OCI-LY3 (cell line): ENCODE measurements around the gene POU6F2.

ENCODE experiments used
- H2AFZ ChIP-seq: fragments of 200-600, 300-600 bp; shearing (Covaris generic); 2 replicates; pipeline ENCODE4 v1.6.0; 2014; ENCODE audit warnings: antibody characterized with exemption, low read depth, low read length
- H3K27ac ChIP-seq: fragments of 200-600, 300-600 bp; sonication (generic); 2 replicates; pipeline ENCODE4 v1.5.1; 2014; ENCODE audit warnings: mild to moderate bottlenecking, low read length, moderate library complexity, mixed read lengths
- H3K27me3 ChIP-seq: fragments of 200-600, 300-600 bp; sonication (generic); 2 replicates; pipeline ENCODE4 v1.6.1; 2014; ENCODE audit warnings: low read depth, low read length, mixed read lengths
- H3K36me3 ChIP-seq: fragments of 200-600, 300-600 bp; sonication (generic); replicated peaks from 2 replicates; pipeline ENCODE3; 2014; ENCODE audit warnings: low read depth, low read length, mixed read lengths
- H3K4me1 ChIP-seq: fragments of 300-600, 200-600 bp; sonication (generic); 2 replicates; pipeline ENCODE4 v1.6.1; 2014; ENCODE audit warnings: low read length, mixed read lengths
- H3K4me2 ChIP-seq: fragments of 200-600, 300-600 bp; sonication (generic); 2 replicates; pipeline ENCODE4 v1.6.1; 2014; ENCODE audit warnings: low read length, mixed read lengths
- H3K4me3 ChIP-seq: fragments of 300-600, 200-600 bp; sonication (generic); 2 replicates; pipeline ENCODE4 v1.5.1; 2014; ENCODE audit warnings: antibody characterized with exemption, mild to moderate bottlenecking, low read length, moderate library complexity
- H3K79me2 ChIP-seq: fragments of 300-600, 200-600 bp; shearing (Covaris generic); 2 replicates; pipeline ENCODE4 v1.6.1; 2014; ENCODE audit warnings: mild to moderate bottlenecking, low read length, mixed read lengths
- H3K9ac ChIP-seq: fragments of 300-600, 200-600 bp; shearing (Covaris generic); 2 replicates; pipeline ENCODE4 v1.6.0; 2014; ENCODE audit warnings: mild to moderate bottlenecking, low read length, moderate library complexity
- H3K9me3 ChIP-seq: fragments of 200-600, 300-600 bp; shearing (Covaris generic); 2 replicates; pipeline ENCODE4 v1.6.1; 2014; ENCODE audit warnings: low read length, mixed read lengths; ENCODE audit not compliant: insufficient read depth
- H4K20me1 ChIP-seq: fragments of 200-600, 300-600 bp; sonication (generic); 2 replicates; pipeline ENCODE4 v1.6.1; 2016; ENCODE audit warnings: low read length, mixed read lengths; ENCODE audit not compliant: insufficient read depth
- EZH2phosphoT487 ChIP-seq: fragments of 200-600 bp; shearing (Covaris generic); IDR thresholded peaks from 2 replicates; pipeline ENCODE4 v1.6.1; 2018; ENCODE audit warnings: antibody characterized with exemption, mixed run types, low read depth
- TF ChIP-seq, protein P1 (sequence below): fragments of 200-600, 300-600 bp; sonication (generic); IDR thresholded peaks from 2 replicates; pipeline ENCODE4 v1.5.1; 2014; ENCODE audit warnings: antibody characterized with exemption, low read length, low read depth

Gene POU6F2

DNA sequence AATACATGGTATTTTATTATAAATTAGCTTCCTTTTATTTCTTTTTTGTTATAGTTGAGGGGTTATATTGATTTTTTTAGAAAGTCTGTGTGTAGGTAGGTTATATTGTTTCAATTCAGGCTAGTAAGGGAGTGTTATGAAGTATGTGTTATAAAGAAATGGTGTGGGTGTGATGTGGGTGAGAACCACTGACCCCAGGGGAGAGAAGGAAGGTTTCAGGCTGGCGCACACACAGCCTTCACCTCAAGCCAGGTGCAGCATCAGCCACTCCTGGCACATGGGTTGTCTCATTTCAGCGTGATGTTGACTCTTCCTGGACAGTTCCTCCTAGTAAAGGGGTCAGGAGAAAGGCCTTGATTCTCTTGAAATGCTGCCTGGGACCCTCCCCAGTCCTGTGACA lies 291.3 kb downstream of the POU6F2 start:
- no peaks in the 10 kb centered on the region for H3K79me2 ChIP-seq
- no peaks in the 10 kb centered on the region for H3K36me3 ChIP-seq
- no peak overlapping the region for H3K9ac ChIP-seq
- no peaks in the 10 kb centered on the region for H4K20me1 ChIP-seq
- peaks cover 22% of the 10 kb centered on the region; the same call in 1 of the 2 replicates for H3K27me3 ChIP-seq
- no peak overlapping the region for H3K4me3 ChIP-seq
- TF ChIP-seq EZH2phosphoT487, result no peak
- TF ChIP-seq, protein P1, sequence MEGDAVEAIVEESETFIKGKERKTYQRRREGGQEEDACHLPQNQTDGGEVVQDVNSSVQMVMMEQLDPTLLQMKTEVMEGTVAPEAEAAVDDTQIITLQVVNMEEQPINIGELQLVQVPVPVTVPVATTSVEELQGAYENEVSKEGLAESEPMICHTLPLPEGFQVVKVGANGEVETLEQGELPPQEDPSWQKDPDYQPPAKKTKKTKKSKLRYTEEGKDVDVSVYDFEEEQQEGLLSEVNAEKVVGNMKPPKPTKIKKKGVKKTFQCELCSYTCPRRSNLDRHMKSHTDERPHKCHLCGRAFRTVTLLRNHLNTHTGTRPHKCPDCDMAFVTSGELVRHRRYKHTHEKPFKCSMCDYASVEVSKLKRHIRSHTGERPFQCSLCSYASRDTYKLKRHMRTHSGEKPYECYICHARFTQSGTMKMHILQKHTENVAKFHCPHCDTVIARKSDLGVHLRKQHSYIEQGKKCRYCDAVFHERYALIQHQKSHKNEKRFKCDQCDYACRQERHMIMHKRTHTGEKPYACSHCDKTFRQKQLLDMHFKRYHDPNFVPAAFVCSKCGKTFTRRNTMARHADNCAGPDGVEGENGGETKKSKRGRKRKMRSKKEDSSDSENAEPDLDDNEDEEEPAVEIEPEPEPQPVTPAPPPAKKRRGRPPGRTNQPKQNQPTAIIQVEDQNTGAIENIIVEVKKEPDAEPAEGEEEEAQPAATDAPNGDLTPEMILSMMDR, result no peak
- no peak overlapping the region for H3K27ac ChIP-seq
- H3K4me2 ChIP-seq, result no peak overlapping the region
- no peaks in the 10 kb centered on the region for H3K9me3 ChIP-seq
- H3K4me1 ChIP-seq, result no peaks in the 10 kb centered on the region
- H2AFZ ChIP-seq, result no peak overlapping the region

DNA sequence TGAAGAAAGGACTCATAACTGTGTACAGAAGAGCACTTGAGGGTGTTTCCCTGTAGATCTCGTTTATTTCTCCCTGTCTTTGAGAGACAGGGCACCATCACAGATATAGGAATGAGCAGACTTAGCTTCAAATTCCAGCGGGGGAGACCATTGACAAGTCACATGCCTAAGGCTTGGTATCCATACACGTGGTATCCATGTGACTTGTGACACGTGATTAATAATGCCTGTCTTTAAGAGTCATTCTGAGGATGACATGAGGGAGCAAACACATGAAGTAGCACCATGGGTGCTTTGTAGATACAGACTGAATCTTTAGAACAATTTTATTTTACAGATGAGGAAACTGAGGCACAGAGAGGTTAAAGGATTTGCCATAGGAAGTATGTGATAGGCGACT lies 292.3 kb downstream of the POU6F2 start:
- H3K9ac ChIP-seq, result no peak overlapping the region
- no peak overlapping the region for H3K4me2 ChIP-seq

DNA sequence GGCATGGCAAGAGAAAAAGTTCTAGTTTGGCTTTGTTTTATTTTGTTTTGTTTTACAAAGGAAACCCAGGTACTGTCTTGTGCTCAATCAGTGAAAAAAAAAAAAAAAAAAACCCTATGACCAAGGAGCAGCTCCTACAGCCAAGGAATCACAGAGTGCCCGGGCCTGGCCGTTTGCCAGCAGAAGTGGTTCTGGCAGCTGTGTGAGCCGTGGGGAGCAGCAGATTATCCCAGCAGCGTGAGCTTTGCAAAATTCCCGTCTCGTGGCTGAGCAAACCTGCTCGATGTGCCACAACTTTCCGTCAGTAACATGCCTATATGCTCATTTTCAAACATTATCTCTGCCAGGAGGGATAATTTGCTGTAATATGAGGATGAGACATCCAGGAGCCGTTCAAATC lies 293.7 kb downstream of the POU6F2 start:
- Histone ChIP-seq H2AFZ (no peak overlapping the region), H4K20me1 (no peaks in the 10 kb centered on the region), H3K36me3 (no peaks in the 10 kb centered on the region), H3K9ac (no peak overlapping the region), H3K4me2 (no peak overlapping the region), H3K79me2 (no peaks in the 10 kb centered on the region), H3K27me3 (peaks cover 18% of the 10 kb centered on the region; the same call in 1 of the 2 replicates), H3K4me3 (no peak overlapping the region), H3K27ac (no peak overlapping the region), H3K9me3 (no peaks in the 10 kb centered on the region), H3K4me1 (no peaks in the 10 kb centered on the region)
- TF ChIP-seq, protein P1, result no peak
- TF ChIP-seq EZH2phosphoT487, result no peak

More for the DNA sequence above, 292.3 kb downstream of the POU6F2 start:
- Histone ChIP-seq H4K20me1 (no peaks in the 10 kb centered on the region), H2AFZ (no peak overlapping the region), H3K36me3 (no peaks in the 10 kb centered on the region), H3K79me2 (no peaks in the 10 kb centered on the region), H3K4me1 (no peaks in the 10 kb centered on the region), H3K27ac (no peak overlapping the region), H3K9me3 (no peaks in the 10 kb centered on the region), H3K27me3 (peaks cover 22% of the 10 kb centered on the region; the same call in 1 of the 2 replicates), H3K4me3 (no peak overlapping the region)
- TF ChIP-seq, protein P1, result no peak
- no peak for TF ChIP-seq EZH2phosphoT487

DNA sequence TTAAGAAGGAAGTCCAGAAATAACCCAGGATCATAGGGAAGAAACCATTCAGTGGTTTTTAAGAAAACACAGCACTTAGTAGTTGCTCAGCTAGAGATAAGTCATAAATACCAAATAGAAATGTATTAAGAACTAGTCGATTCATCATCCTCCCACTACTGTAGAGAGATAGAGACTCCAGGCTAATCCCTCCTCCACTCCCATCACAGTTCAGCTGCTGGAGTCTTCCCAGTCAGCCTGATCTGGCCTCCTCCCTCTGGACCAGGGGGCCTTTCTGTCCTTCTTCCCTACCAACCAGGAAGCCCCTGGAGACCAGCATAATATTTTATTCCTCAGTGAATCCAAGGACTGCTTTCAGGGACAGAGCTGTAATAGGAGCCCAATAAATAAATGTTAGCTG lies 294.4 kb downstream of the POU6F2 start:
- H3K36me3 ChIP-seq, result no peaks in the 10 kb centered on the region
- peaks cover 16% of the 10 kb centered on the region; the same call in 1 of the 2 replicates for H3K27me3 ChIP-seq
- no peaks in the 10 kb centered on the region for H3K79me2 ChIP-seq
- H4K20me1 ChIP-seq, result no peaks in the 10 kb centered on the region
- H3K4me1 ChIP-seq, result no peaks in the 10 kb centered on the region
- H3K9me3 ChIP-seq, result no peaks in the 10 kb centered on the region
- H3K9ac ChIP-seq, result no peak overlapping the region
- no peak overlapping the region for H3K4me2 ChIP-seq
- H3K27ac ChIP-seq, result no peak overlapping the region
- H2AFZ ChIP-seq, result no peak overlapping the region
- no peak for TF ChIP-seq EZH2phosphoT487
- TF ChIP-seq, protein P1, result no peak
- H3K4me3 ChIP-seq, result no peak overlapping the region
